Activated naive CD4-positive, alpha-beta T cell treated with anti-CD3 and anti-CD28 coated beads, Interleukin-2, amount 50 U/mL, for 16 hours (primary cell): ENCODE results near the gene SPTBN1.

Experiments
- DNase-seq: peaks from one replicate; pipeline ENCODE4 v3.0.0-alpha.2; 2020

Gene SPTBN1

DNA sequence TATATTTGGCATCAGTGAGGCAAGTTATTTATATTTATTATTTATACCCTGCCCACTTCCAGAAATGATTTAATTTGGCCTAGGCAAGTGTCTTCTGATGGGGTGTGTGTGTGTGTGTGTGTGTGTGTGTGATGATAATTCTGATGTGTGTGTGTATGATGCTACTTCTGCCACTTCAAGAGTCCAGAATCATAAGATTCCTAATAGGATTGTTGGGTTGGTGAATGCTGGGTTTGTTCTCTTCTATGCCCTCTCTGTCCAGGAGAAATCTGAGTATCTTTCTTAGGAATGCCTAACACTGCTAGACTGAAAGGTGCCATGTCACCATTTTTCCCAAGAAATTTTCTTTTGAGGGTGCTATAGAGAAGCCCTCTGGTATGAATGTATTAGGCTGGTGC is 122.5 kb downstream of the SPTBN1 start:
- DNase-seq: no peak

DNA sequence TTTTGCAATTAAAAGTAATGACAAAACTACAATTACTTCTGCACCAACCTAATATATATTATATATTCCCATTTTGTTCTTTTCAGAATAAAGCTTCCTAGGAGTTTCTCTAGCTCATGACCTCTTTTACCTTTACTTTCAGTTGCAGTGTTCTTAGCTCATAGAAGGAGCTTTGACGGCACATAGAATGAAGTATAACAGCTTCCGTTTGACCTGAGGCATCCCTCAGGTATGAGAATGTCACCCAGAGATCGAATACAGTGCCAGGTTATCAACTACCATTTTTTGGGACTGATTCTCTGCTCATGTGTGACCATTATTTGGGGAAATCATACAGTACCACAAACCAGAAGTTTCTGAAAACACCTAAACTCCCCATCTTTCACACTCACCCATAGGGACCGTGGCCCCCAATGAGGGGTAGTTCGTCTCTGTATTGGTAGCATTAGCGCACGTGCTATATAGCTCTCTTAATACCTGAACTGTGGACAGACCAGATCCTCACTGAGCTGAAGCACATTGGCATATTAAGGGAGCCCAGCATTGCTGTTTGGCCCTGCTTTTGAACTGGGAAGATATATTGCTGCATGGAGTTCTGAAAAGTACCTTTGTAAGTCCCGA is 123.0 kb downstream of the SPTBN1 start:
- no peak for DNase-seq

DNA sequence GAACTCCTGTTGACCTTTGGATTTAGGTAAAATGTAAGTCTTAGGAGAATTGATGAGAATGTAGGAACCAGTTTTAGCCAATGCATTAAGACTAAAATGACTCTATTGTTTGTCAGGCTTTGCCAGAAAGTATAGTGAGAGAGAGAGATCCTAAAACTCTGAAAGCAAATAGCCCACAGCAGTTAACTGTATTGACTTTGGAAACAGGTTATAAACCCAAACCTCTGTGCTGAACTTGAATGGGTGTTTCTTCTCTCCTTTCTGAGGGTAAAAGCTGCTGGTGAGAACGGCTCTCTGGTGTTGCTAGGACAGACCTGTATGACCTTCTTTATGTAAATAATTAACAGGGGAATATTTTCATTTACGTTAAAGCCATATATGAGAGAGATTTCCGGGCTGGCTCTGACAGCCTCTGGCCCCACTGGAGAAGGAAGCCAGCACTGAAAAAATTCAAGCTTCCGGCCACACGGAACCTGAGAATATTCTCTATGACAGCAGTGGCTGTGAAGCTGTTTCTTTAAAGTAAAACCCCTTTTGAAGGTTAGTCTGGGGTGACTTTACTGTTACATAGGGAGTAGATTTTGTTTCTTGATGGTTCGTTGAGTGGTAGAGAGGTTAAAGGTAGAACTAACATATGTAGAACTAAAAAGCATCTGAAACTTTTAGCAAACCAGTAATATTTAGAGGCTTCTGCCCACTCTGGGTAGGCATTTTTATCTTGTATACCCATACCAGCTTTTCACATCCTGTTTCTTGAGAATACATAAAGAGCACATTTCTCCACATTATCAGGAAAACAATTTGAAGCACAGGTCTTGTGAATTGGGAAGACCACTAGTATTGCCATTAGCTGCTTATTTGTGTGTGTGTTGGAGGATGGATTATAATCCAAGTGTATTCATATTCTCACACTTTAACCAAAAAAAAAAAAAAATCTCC is 123.8 kb downstream of the SPTBN1 start:
- peak; percentile 47 for DNase-seq

DNA sequence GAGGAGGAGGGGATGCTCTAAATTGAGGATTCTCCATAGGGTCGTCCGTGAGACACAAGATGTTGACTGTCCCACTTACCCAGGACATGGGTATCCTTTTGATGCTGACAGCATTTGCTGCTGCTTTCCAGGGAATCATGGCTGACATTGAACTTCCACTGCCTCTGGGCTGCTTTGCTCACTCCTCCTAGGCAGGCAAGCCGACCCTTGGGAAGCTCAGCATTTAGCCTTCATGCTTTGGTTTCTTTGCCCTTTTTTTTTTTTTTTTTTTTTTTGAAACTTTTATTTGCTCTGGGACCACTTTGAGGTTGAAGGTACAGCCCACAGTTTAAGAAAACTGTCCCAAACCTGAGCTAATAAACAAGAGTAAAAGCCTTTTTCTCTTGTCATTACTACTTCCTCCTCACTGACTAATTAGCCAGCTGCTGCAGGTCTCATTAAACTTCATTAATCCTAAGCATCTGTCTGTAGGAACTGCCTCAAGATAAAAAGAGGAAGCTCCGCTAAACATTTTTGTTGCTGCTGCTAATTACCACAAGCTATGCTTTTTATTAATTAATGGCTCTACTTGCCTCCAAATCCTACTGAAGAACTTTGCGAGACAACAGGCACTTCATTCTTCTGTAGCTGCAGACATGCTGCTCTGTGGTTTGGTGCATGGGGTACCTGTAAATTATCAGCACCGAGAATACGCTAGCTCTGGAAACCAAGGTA is 125.4 kb downstream of the SPTBN1 start:
- DNase-seq: no peak

DNA sequence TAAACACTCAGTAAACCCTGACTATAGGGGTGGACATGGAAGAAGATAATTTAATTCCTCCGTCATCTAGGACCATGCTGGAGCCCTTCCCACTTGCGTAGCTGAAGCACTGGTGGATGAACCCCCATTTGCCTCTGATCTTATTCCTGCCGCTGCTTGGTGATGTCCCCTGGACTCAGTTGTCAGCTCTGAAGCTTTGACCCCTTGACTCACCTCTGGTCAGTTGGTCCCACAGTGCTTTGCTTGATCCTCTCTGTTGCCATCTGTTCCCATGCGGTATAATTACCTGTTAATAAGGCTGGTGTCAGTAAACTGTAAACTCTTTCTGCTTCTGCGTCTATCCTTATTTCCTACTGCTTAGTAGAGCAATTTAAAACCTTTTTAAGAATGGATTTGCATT is 126.9 kb downstream of the SPTBN1 start:
- DNase-seq: no peak

DNA sequence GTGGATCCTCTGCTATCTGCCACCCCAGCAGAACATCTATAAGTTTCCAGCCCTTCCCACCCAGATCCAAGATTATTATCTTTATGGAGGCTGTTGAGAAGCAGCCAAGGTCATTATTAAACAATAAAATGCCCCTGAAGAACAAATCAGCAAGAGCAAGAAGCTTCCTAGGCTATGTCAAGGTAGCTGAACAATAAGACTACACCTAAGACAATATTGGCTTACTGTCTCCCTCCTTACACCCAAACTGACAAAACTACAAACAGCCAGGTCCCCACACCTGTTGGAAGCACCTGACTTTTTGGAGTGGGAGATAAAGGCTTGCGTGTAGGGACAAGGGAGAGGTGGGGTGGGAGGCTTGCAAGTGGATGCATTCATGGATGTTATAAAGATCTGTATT is 128.5 kb downstream of the SPTBN1 start:
- no peak for DNase-seq

DNA sequence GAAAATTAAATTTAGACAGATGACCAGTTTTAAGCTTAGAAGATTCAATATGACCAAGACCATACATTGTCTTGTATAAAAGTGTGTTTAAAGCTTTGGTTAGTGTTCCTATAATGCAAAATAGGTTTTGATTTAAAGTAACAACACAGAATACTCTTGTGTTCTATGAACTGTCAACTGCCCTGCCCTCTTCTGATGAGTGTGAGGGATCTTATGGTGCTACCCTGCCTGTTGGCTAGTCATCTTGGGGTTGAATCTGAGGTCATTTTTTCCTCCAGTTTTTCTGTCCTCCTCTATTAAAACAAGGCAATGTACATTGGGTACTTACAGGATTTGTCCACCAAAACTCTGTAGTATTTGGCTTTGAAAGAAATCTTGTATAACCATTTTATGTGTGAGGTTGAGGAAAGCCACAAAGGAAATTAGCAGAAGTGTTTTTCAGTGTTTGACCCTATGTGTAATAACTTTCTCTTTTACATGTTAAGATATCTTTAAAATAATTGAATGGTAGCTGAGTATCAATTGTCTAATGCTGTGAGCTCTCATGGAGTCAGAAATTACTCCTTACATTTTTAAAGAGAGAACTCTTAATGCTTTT is 129.1 kb downstream of the SPTBN1 start:
- DNase-seq: no peak

DNA sequence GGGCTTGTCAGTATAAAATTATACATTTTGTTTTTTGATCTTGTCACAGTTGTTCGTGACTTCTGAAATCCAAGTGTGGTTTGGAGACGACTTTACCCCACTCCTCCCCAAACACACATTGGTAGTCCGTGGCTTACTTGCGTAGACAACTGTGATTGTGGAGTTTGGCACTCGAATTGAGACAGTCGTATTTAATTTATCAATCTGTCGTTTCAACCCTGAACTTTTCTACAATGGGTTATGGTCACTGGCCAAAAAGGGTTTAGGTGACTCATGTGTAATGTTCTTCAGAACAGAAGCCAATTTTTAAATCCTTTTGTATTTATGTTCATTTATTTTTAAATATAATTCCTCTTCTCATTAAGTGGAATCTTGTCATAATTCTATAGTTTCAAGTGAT is 129.9 kb downstream of the SPTBN1 start:
- no peak for DNase-seq

DNA sequence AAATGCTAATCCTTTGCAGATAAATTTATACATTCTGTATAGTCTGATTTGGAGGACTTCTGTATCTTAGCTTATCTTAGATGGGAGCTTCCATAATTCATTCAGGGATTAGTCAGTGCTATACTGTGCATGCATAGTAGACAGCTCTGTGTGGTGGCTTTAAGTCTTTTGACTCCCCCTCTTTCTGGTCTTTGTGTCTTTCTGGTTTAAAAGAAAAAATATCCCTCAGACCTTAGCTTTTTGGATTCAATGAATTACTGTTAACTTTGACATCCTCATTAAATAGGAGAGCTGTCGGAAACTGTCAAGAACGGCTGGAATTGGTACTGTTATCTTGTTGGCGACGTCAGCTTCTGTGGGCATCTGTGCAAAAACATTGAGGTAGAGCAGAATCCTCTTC is 130.4 kb downstream of the SPTBN1 start:
- no peak for DNase-seq

DNA sequence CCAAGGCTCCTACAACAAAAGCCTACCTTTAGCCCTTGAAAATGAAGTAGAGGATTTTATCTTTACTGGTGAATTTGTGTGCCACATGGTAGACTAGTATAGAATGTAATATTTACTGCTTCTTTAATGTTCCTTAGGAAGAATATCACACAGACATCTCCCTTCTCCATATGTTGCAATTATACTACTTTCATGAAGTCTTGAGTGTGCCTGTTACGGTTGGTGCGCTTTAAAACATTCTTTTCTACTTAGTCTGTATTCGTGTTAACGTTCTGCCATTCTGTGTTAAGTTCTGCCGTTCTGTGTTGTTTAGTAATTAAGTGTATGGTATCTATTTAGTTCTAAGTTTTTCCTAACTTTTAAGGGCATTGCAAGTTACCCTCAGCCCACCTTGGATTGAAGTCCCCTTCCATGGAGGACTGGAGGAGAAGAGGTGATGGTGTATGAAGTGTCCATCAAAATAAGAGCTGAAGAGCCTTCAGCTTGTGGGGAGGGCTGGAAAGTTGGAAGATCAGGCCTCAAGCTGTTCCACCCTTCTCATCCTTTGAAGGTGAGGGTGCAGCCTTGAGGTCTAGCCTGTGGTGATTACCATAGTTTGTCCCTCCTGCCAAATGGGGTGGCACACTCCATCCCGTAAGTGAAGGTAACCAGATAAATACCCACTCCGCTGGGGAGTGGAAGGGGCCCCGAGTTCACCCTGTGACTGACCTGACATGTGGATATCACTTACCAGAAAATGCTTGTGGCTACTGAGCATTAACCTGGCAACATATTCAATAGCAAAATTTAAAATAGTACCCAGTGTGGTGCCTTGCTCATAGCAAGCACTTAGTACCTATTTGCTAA is 131.3 kb downstream of the SPTBN1 start:
- DNase-seq: no peak

DNA sequence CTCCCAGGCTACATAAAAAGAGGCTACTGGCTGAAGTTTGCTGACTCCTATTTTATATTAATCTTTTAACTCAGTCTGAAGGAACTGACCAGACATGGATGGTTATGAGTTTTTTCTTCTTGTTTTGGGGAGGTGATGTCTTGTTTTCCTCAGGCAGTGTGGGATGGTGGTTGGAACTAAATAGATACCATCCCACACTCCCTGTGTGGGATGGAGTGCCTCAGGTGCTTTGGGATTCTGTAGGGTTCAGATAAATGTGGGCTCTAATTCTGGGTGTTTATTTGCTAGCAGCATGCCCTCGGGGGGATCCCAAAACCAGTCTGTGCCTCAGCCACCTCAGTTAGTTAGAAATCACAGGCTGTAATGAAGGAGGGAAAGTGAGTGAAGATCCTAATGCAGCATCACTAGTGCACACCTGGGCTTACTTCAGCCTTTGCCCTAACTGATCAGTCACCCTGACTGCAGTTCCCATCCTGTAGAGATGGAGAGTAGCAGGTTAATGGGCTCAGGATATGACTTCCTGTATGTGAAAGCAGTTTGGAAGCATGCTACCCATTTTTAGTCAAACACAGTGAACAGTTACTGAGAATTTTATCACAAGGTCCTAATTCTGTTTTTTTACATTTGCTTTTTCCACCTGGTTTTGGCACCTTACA is 132.2 kb downstream of the SPTBN1 start:
- no peak for DNase-seq

DNA sequence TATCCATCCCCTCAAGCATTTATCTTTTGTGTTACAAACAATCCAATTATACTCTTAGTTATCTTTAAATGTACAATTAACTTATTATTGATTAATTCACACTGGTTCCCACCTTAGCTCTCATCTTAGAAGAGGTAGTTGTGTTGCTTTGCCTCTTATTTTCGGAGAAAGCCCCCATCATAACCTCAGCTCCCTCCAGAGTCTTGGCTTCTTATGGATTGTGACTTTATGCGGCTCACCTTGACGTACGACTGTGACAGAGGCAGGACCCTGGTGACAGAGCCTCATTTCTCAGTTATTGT is 132.9 kb downstream of the SPTBN1 start:
- DNase-seq: no peak

DNA sequence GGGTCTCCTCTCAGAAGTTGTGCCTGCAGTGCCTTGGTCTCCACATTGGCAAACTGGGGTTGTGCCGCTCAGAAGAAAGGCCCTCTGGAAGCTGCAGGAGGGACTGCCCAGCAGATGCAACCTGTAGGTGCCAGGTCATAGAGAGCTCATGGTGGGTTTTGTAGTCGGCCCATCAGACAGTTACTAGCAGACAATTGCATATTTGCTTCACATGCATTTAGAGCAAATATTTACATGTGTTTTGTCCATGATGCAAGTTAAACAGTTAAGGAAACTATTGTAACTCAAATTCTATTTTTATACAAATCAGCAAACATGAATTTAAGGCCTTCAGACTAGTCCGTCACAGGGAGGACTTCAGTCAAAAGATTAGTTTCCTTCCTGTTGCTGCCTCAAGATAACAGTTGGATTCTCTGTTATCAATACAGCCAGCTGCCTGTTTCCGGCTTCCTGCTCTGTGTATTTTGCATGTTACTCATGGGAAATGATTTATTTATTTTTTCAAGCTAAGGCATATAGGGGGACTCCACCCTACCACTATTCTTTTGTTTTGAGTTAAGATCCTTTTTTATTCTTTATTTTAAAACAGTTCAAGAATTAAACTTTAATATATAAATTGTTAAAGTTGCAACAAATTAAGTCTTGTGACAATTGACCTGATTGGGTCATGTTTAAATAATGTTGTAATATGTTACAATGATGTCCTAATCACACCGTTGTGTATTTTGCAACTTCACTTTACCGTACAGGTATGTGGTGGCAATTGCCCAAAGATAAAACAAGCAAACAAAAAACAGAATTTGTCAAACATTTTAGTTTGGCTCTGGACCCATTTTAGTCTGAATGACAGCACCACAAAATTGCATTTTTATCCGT is 133.5 kb downstream of the SPTBN1 start:
- no peak for DNase-seq

DNA sequence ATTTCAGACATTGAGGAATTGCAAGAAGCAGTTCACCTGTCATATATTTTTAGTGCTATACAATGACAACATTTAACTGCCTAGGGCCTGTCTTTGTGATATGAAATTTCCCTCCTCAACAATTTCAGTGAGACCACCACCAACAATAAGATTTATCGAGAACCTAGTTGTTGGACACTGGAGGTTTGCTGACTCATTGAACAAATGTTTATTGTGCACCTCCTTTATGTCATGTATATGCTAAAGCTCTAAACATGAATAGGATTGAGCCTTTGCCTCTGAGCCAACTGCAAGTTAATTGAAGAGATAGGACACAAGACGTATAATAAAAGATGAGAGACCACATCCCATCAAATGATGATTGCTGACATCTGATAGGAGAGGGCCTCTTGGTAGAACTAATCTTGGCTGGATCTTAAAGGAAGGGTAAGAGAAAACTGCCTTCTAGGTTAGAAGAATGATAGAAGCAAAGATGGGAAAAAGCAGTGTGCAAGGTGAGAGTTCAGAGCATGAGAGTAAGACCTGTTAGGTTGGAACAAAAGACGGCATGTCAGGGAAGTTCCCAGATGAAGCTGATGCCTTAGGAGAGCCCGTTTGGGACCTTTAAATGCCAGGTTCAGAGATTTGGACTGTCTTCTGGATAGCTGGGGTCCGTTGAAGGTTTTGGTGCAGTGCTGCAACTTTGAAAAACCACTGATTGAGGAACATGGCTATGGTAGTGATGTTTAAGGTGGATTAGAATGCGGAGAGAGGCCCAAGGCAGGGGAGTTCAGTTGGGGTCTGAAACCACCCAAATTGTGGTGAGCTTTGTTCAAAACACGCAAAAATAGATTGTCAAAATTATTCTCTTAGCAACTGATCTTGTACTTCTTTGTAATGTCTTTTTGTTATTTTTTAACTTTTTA is 134.3 kb downstream of the SPTBN1 start:
- DNase-seq: no peak

DNA sequence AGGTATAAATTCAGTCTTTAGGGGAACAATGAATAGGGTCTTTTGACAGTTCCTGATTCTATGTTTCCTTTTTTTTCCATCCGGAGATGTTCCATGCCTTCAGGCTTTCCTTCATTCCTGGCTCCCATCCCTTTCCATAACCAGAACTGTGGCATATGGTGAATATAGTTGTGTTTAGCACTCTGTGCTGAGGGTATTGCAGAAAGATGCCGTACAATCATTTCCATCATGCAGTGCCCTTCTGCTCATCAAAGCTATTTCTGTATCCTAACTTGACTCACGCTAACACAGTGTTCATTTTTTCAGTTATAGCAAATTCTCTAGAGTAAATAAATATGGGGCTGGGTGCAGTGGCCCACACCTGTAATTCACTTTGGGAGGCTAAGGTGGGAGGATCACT is 135.4 kb downstream of the SPTBN1 start:
- no peak for DNase-seq

DNA sequence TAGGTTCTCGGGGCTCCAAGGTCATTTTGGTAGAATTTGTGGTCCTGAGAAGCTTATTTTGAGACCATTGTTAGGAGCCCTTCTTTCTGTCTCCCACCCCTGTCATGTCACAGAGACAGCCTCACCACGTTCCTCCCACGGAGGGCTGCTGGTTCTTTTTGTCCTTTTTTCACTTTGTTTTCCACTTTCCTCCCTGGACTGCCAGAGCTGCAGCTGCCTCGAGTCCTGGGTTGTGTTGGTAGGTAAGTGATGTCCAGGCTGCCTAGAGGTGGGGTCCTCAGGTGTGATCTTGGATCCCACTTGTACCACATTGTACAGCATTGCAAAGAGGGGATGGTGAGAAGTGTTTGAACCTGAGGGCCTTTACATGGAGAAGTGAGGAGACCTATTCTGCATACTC is 137.1 kb downstream of the SPTBN1 start:
- no peak for DNase-seq

DNA sequence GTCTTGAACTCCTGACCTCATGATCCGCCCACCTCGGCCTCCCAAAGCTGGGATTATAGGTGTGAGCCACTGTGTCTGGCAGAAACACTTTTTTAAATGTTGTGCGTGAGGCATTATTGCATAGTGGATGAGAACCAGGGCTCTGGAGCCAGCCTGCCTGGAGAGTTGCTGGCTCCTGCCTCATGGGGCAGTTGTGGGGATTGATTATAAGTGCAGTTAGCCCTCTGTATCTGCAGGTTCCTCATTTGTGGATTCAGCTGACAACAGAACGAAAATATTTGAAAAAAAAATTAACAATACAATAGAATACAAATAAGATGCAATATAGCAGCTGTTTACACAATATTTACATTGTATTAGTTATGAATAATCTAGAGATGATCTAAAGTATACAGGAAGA is 137.9 kb downstream of the SPTBN1 start:
- no peak for DNase-seq

DNA sequence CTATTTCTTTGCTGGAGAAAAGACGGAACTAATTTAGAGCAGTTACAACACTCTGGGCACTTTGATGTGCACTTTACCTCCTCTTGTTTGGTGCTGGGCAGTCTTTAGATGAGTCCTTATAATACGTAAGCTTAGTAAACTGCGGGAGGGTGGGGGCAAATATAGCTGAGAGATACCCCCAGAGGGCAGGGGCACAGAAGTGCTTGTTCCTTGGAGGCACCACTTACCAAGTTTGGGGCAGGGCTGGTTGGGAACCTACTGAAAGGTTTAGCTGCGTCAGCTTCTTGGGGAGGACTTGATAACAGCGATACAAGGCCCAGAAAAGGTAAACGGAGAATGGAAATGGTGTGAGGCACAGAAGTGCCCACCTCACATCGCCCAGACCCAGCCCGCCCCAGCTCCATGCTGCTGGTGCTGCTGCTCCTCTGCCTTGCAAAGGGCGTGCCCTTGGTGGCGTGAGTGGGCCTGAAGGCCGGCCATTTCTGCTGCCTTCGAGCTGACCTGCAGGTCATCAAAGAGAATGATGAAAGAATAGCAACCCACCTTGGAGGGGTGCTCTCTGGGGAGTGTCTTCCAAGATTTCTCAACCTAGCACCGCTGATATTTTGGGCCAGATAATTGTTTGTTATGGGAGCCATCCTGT is 139.2 kb downstream of the SPTBN1 start:
- no peak for DNase-seq
